GM12874 (cell line): ENCODE measurements around the gene NCKAP5L.

Source experiments
- CTCF ChIP-seq: IDR thresholded peaks from 2 replicates; pipeline ENCODE4 v1.5.1; 2011; ENCODE audit warnings: low read depth, mild to moderate bottlenecking, control low read depth, low read length, moderate library complexity; ENCODE audit not compliant: insufficient read depth

Gene NCKAP5L

GRCh38 chr12:49787672-49788071 is 40.5 kb downstream of the NCKAP5L start:
- TF ChIP-seq CTCF, result no peak

GRCh38 chr12:49784756-49785409 is 43.3 kb downstream of the NCKAP5L start:
- no peak for TF ChIP-seq CTCF

GRCh38 chr12:49783917-49784676 is 44.1 kb downstream of the NCKAP5L start:
- TF ChIP-seq CTCF, result no peak

- no peak for TF ChIP-seq CTCF
Measured at GRCh38 chr12:49779581-49779980, 48.6 kb downstream of the NCKAP5L start.

- peak; percentile 96 for TF ChIP-seq CTCF
Measured at GRCh38 chr12:49777800-49778748, 50.1 kb downstream of the NCKAP5L start.

GRCh38 chr12:49777341-49777740 is 50.9 kb downstream of the NCKAP5L start:
- TF ChIP-seq CTCF, result no peak

GRCh38 chr12:49776858-49777257 is 51.4 kb downstream of the NCKAP5L start:
- no peak for TF ChIP-seq CTCF
